Activated CD4-positive, alpha-beta T cell treated with anti-CD3 and anti-CD28 coated beads, Interleukin-2, amount 10 ng/mL, durations not matched to agents 7 days and 5 days (primary cell): ENCODE measurements around the gene TMEM87A. TPM values are rescaled to one million over a fixed set of nuclear protein-coding genes. Genes with fewer than 3 reads are reported as not detected.
"Not testable (repeated sequence)": the region's sequence is repeated elsewhere in the genome, so short reads cannot be mapped to it uniquely, and the experiment has no call there.

ENCODE experiments used
- CTCF ChIA-PET: fragments of 350-600 bp; sonication (Branson Sonifier 250); formaldehyde crosslinking; loops from one replicate; lab custom pipeline; 2021; ENCODE audit warnings: antibody characterized with exemption; lab: Charles Lee
- POLR2A ChIA-PET: fragments of 350-600 bp; sonication (Branson Sonifier 250); formaldehyde crosslinking; loops from one replicate; lab custom pipeline; 2021; ENCODE audit warnings: antibody characterized with exemption; lab: Charles Lee
- DNase-seq: peaks from one replicate; pipeline ENCODE4 v3.0.0-alpha.2; 2020
- H3K27ac Mint-ChIP-seq: one replicate; pipeline ENCODE4 v1.8.0; 2021; ENCODE audit warnings: mild to moderate bottlenecking, moderate library complexity, mixed read lengths
- H3K27me3 Mint-ChIP-seq: one replicate; pipeline ENCODE4 v1.8.0; 2021; ENCODE audit warnings: mixed read lengths
- H3K36me3 Mint-ChIP-seq: one replicate; pipeline ENCODE4 v1.8.0; 2021; ENCODE audit warnings: low read depth, mixed read lengths
- H3K4me1 Mint-ChIP-seq: one replicate; pipeline ENCODE4 v1.8.0; 2021; ENCODE audit warnings: mixed read lengths
- H3K4me3 Mint-ChIP-seq: one replicate; pipeline ENCODE4 v1.8.0; 2021; ENCODE audit warnings: mild to moderate bottlenecking, moderate library complexity, mixed read lengths
- H3K9me3 Mint-ChIP-seq: one replicate; pipeline ENCODE4 v1.8.0; 2021; ENCODE audit warnings: mixed read lengths
- total RNA-seq, 2 experiments: library from RNA; stranded (reverse); gene quantifications; one replicate each; pipeline ENCODE4 v1.2.3, GENCODE V29; 2021

TMEM87A gene
- total RNA-seq, 2 experiments from 2014 or later: 37.7 to 38.0 TPM

DNA sequence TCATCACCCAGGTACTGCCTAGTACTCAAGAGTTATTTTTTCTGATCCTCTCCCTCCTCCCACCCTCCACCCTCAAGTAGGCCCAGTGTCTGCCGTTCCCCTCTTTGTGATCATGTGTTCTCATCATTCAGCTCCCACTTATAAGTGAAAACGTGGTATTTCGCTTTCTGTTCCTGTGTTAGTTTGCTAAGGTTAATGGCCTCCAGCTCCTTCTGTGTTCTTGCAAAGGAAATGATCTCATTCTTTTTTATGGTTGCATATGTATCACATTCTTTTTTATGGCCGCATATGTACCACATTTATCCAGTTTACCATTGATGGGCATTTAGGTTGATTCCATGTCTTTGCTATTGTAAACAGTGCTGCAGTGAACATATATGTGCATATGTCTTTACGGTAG lies 8.4 kb downstream of the TMEM87A start:
- Mint-ChIP-seq H3K4me3 (no peak overlapping the region), H3K9me3 (no peaks in the 10 kb centered on the region), H3K36me3 (peaks cover 62% of the 10 kb centered on the region), H3K27me3 (no peaks in the 10 kb centered on the region), H3K4me1 (peaks cover 20% of the 10 kb centered on the region), H3K27ac (no peak overlapping the region)
- no peak for DNase-seq
- CTCF ChIA-PET: interaction anchor here (0.7 kb wide), 1 partner anchor 42 kb away, joined by 4 read pairs; no protein-coding TSS in a partner anchor
- POLR2A ChIA-PET: no interaction called here

DNA sequence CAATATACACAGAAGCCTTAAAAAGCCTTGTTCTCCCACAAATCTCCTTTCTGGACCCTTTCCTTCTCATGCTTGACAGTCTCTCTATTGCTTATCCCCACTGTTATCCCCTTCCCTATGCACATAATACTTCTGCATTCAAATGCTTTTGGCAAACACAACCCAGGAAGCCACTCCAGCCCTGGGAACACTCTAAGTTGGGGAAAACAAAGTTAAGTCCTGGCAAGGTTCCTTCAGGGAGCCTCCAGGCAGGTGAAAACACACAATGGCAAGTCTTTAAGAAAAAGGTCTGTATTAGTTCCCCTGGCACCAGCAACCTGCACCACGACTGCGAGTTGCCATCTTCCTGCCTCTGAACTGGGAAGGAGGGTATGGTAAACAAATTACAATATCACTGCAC lies 19.9 kb downstream of the TMEM87A start:
- Mint-ChIP-seq H3K27ac (no peak overlapping the region), H3K4me3 (no peak overlapping the region), H3K4me1 (peaks cover 4% of the 10 kb centered on the region), H3K27me3 (no peaks in the 10 kb centered on the region), H3K9me3 (peaks cover 28% of the 10 kb centered on the region), H3K36me3 (peaks cover 64% of the 10 kb centered on the region)
- ChIA-PET POLR2A (no interaction called here), CTCF (interaction anchor here (0.6 to 0.7 kb wide), 2 partner anchors 28 to 286 kb away, joined by 3 to 4 read pairs; no protein-coding TSS in a partner anchor)
- DNase-seq: no peak

DNA sequence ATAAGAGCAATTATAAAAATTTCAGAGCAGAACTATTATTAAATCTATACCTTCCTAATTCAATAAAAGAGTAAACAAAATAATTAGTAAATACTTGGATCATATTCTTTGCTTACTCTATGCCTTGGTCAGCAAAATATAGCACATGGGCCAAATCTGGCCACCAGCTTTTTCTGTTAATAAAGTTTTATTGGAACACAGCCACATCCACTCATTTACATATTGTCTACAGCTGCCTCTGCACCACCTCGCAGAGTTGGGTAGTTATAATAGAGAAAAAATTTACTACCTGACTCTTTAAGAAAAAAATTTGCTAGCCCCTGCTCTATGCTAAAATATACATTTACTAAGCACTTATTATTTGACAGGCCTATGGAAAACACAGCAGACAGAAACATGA lies 32.4 kb downstream of the TMEM87A start:
- H3K27me3 Mint-ChIP-seq: no peaks in the 10 kb centered on the region
- POLR2A ChIA-PET: interaction anchor here (0.6 kb wide), 1 partner anchor 21 kb away, joined by 3 read pairs; no protein-coding TSS in a partner anchor

DNA sequence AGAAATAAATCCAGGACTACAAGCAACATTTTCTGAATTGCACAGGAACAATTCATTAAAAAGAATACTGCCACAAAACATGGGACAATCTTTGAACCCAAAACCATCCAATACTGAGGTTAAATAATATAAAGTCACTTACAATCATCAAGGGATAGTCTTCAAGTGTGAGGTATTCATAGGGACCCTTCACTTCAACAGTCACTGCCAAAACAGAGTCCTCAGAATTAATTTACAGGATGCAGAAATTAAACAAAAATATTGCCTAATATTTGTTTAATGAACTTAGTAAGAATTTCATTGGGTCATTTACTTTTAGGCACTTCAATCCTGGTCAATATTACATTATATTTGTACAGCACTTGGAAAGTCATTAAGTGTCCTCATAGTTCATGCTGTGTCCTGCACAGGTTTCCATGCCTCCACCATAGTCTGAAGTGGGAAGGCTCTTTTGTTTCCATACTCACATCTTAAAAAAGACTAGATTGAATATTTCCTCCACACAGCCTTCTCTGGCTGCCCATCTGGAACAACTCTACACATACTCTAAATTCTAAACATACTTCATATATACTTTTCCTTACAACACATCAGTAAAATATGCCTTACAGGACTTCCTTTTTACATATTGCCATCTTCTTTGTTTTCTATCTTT lies 33.6 kb downstream of the TMEM87A start:
- Mint-ChIP-seq H3K36me3 (peaks cover 56% of the 10 kb centered on the region), H3K9me3 (no peaks in the 10 kb centered on the region), H3K27me3 (no peaks in the 10 kb centered on the region)

More for the DNA sequence above, 32.4 kb downstream of the TMEM87A start:
- Mint-ChIP-seq H3K4me1 (peaks cover 17% of the 10 kb centered on the region), H3K36me3 (peaks cover 51% of the 10 kb centered on the region), H3K4me3 (no peak overlapping the region), H3K9me3 (no peaks in the 10 kb centered on the region), H3K27ac (no peak overlapping the region)
- CTCF ChIA-PET: interaction anchor here (0.6 kb wide), 1 partner anchor 12 kb away, joined by 3 read pairs; no protein-coding TSS in a partner anchor
- DNase-seq: no peak

DNA sequence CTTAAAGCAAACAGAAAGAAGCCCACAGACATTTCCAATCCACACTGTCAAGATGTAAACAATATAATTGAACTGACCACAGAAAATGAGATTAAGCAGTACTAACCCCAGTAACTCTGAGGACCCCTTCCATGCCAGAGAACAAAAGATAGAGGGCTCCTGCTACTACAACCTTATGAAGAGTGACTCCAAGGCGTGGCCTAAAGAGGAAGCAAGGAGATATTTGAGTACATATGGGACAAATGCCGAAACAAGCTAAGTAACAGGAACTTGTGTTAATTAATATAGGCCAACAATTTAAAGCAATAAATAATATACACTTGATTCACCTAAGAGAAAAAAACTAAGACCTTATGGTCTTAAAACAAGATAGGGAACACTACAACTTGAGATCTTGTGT lies 40.1 kb downstream of the TMEM87A start:
- CTCF ChIA-PET: interaction anchor here (0.7 kb wide), 1 partner anchor 40 kb away, joined by 5 read pairs; the partner anchor contains the start of genes GANC and TMEM87A
- no peak for DNase-seq
- peaks cover 42% of the 10 kb centered on the region for H3K36me3 Mint-ChIP-seq
- H3K27ac Mint-ChIP-seq: no peak overlapping the region
- H3K4me3 Mint-ChIP-seq: no peak overlapping the region
- no peaks in the 10 kb centered on the region for H3K4me1 Mint-ChIP-seq
- POLR2A ChIA-PET: no interaction called here
- H3K27me3 Mint-ChIP-seq: no peaks in the 10 kb centered on the region
- no peaks in the 10 kb centered on the region for H3K9me3 Mint-ChIP-seq

More for the DNA sequence above, 33.6 kb downstream of the TMEM87A start:
- no peak overlapping the region for H3K4me3 Mint-ChIP-seq
- CTCF ChIA-PET: interaction anchor here (1.2 kb wide), 1 partner anchor 11 kb away, joined by 3 read pairs; no protein-coding TSS in a partner anchor
- H3K4me1 Mint-ChIP-seq: peaks cover 17% of the 10 kb centered on the region
- POLR2A ChIA-PET: no interaction called here
- no peak overlapping the region for H3K27ac Mint-ChIP-seq
- no peak for DNase-seq

DNA sequence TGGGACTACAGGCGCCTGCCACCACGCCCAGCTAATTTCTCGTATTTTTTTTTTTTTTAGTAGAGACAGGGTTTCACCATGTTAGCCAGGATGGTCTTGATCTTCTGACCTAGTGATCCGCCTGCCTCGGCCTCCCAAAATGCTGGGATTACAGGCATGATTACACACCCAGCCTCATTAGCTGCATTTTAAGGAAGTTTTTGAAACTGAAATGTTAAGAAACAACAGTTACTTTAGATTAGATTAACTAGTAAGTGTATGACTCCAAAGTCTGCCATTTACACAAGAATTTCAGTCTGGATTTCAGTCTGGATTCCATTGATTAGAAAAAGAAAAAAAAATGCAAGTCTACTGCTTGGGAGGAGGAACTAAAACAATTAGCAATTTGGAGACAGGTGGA lies 40.6 kb downstream of the TMEM87A start:
- H3K9me3 Mint-ChIP-seq: no peaks in the 10 kb centered on the region
- CTCF ChIA-PET: no interaction called here
- no peak for DNase-seq
- H3K4me3 Mint-ChIP-seq: no peak overlapping the region
- H3K4me1 Mint-ChIP-seq: no peaks in the 10 kb centered on the region
- peaks cover 39% of the 10 kb centered on the region for H3K36me3 Mint-ChIP-seq
- no peaks in the 10 kb centered on the region for H3K27me3 Mint-ChIP-seq
- POLR2A ChIA-PET: no interaction called here
- no peak overlapping the region for H3K27ac Mint-ChIP-seq

DNA sequence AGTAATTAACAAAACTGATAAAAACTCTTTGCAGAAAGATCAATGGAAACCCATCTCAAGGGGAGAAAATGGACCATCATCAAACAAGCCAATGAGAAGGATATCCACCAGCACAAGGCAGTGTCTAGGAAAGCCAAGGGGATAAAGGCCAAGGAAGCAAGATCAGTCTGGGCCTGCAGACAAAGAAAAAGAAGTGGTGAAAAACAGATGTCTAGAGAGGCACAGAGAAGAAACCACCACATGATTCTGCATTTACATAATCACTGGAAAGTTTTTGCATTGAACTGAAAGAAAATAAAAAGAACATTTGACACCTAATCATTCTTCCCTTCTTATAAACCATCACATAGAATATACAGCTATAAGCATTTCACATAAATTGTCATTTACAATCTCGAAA lies 42.1 kb downstream of the TMEM87A start:
- H3K9me3 Mint-ChIP-seq: no peaks in the 10 kb centered on the region
- ChIA-PET POLR2A (no interaction called here), CTCF (no interaction called here)
- DNase-seq: no peak
- no peak overlapping the region for H3K4me3 Mint-ChIP-seq
- peaks cover 37% of the 10 kb centered on the region for H3K36me3 Mint-ChIP-seq
- no peaks in the 10 kb centered on the region for H3K27me3 Mint-ChIP-seq
- H3K4me1 Mint-ChIP-seq: no peaks in the 10 kb centered on the region
- no peak overlapping the region for H3K27ac Mint-ChIP-seq

DNA sequence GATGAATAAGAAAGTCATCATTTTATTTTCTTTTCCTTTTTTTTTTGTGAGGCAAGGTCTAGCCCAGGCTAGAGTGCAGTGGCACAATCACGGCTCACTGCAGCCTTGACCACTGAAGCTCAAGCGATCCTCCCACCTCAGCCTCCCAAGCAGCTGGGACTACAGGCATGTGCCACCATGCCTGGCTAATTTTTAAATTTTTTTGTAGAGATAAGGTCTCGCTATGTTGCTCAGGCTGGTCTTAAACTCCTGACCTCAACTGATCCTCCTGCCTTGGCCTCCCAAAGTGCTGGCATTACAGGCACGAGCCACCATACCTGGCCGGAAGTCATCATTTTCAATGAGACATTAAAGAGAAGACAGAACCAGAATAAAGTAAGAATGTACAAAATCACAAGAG lies 44.3 kb downstream of the TMEM87A start:
- H3K4me1 Mint-ChIP-seq, H3K27ac Mint-ChIP-seq, H3K9me3 Mint-ChIP-seq, DNase-seq, POLR2A ChIA-PET, H3K4me3 Mint-ChIP-seq, H3K27me3 Mint-ChIP-seq: not testable (repeated sequence)
- CTCF ChIA-PET: interaction anchor here (0.8 to 1.6 kb wide), 3 partner anchors 9 to 1268 kb away, joined by 3 to 4 read pairs (median 3); no protein-coding TSS in a partner anchor
- H3K36me3 Mint-ChIP-seq: peaks cover 46% of the 10 kb centered on the region

DNA sequence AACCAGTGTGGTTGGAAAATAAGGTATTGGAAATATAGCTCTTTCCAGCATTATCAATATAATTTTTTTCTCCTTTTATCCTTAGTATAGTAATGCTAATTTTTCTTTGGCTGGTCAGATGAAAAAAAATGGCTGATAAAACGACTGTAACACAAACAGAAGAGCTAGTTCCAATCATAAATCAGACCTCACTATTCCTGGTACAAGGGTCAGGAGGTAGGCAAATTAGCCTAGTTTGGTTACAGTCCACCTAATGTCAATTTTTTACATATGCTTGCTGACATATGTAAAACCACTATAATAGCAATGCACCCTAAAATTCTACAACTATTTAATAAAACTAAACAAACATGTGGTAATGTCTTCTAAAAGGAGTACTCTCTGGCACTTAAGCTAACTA lies 45.2 kb downstream of the TMEM87A start:
- Mint-ChIP-seq H3K4me1 (no peaks in the 10 kb centered on the region), H3K27me3 (no peaks in the 10 kb centered on the region), H3K9me3 (no peaks in the 10 kb centered on the region), H3K27ac (no peak overlapping the region), H3K4me3 (no peak overlapping the region), H3K36me3 (peaks cover 45% of the 10 kb centered on the region)
- ChIA-PET POLR2A (no interaction called here), CTCF (interaction anchor here (0.8 to 1.6 kb wide), 3 partner anchors 8 to 1269 kb away, joined by 3 to 4 read pairs (median 3); no protein-coding TSS in a partner anchor)
- DNase-seq: no peak

DNA sequence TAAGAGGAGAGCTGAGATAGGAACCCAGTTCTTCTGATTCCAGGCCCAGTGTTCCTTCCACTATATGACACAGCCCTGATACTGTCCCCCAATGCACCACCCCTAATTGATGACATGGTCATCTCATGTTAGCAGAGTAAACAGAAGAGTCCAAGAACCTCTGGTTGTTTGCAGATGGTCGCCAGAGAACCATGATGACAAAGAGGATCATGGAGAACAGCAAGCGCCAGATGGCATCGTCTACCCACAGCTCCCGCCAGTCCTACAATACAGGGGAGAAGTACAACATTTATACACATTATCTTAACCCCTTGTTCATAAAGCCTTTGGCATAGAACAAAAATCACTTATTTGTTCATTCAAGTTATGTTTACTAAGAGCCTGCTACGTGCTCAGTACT lies 46.6 kb downstream of the TMEM87A start:
- Mint-ChIP-seq H3K9me3 (no peaks in the 10 kb centered on the region), H3K27me3 (no peaks in the 10 kb centered on the region), H3K4me3 (no peak overlapping the region), H3K36me3 (peaks cover 36% of the 10 kb centered on the region), H3K27ac (no peak overlapping the region), H3K4me1 (no peaks in the 10 kb centered on the region)
- ChIA-PET POLR2A (no interaction called here), CTCF (no interaction called here)
- no peak for DNase-seq

DNA sequence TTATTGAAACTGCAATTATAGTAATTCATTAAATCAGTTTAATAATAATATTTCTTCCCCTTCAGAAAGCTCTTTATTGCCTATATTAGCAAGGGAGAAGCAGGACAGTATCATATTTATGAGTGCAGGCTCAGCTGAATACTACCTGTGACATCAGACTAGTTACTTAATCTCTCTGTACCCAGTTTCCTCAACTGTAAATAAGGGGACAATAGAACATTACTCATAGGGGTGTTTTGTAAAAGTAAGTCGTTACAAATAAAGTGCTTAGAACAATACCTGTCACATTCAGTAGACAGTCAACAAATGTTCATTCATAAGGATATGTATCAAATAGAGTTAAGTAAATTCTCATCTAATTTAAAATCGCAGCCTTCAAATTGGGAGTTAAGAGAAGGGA lies 53.0 kb downstream of the TMEM87A start:
- POLR2A ChIA-PET: no interaction called here
- peaks cover 41% of the 10 kb centered on the region for H3K36me3 Mint-ChIP-seq

DNA sequence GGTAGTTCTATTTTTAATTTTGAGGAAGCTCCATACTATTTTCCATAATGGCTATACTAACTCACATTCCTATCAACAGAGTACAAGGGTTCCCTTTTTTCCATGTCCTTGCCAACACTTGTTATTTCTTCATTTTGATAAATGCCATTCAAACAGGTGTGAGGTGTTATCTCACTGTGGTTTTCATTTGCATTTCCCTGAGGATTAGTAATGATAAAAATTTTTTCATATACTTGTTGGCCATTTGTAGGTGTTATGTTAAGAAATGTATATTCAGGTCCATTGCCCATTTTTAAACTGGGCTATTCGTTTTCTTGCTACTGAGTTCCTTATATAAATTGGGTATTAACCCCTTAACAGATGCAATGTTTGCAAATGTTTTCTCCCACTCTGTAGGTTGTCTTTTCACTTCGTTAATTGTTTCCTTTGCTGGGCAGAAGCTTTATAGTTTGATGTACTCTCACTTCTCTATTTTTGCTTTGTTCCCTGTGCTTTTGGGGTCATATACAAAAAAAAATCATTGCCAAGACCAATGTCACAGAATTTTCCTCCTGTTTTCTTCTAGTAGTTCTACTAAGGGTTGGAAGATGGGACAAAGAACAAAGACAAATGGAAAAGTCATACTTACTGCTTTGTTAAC lies 54.2 kb downstream of the TMEM87A start:
- H3K27me3 Mint-ChIP-seq: no peaks in the 10 kb centered on the region
- no peak overlapping the region for H3K4me3 Mint-ChIP-seq
- POLR2A ChIA-PET: no interaction called here
- peaks cover 5% of the 10 kb centered on the region for H3K4me1 Mint-ChIP-seq
- no peak overlapping the region for H3K27ac Mint-ChIP-seq
- no peaks in the 10 kb centered on the region for H3K9me3 Mint-ChIP-seq
- H3K36me3 Mint-ChIP-seq: peaks cover 36% of the 10 kb centered on the region
- CTCF ChIA-PET: no interaction called here
- DNase-seq: no peak

More for the DNA sequence above, 53.0 kb downstream of the TMEM87A start:
- no peak for DNase-seq
- Mint-ChIP-seq H3K9me3 (no peaks in the 10 kb centered on the region), H3K27ac (no peak overlapping the region), H3K4me1 (no peaks in the 10 kb centered on the region), H3K4me3 (no peak overlapping the region), H3K27me3 (no peaks in the 10 kb centered on the region)
- CTCF ChIA-PET: interaction anchor here (0.6 to 1.4 kb wide), 3 partner anchors 8 to 560 kb away, joined by 3 to 4 read pairs (median 3); partner anchors contain the start of gene VPS39

DNA sequence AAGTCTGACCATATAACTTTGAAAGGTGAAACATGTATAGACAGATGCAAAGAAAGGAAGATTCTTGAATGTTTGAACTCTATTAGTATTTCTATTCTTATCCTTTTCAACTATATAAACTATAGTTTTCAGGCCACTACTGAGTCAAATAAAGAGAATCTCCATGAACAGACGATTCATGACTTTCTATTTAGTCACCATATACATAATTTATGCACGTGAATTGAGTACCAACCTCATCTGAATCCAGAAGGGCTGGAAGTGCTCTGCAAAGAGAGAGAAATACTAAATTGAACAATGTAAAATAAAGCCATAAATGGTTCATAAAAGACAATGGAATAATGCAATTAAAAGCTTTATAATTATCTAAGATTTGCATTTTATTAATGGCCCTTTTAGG lies 55.7 kb downstream of the TMEM87A start:
- CTCF ChIA-PET: interaction anchor here (0.6 kb wide), 1 partner anchor 974 kb away, joined by 3 read pairs; no protein-coding TSS in a partner anchor
- H3K36me3 Mint-ChIP-seq: peaks cover 39% of the 10 kb centered on the region

More for the DNA sequence above, 55.7 kb downstream of the TMEM87A start:
- DNase-seq: no peak
- Mint-ChIP-seq H3K9me3 (no peaks in the 10 kb centered on the region), H3K4me1 (peaks cover 5% of the 10 kb centered on the region), H3K4me3 (no peak overlapping the region), H3K27me3 (no peaks in the 10 kb centered on the region), H3K27ac (no peak overlapping the region)
- POLR2A ChIA-PET: no interaction called here
